GM18519 (cell line): ENCODE data around the gene CCDC71L.
"Not testable (repeated sequence)": the region's sequence is repeated elsewhere in the genome, so short reads cannot be mapped to it uniquely, and the experiment has no call there.

Source experiments
- ATAC-seq: cut with Tn5 transposase; IDR thresholded peaks from one replicate; pipeline ENCODE4 v1.9.1; 2021; ENCODE audit warnings: mild to moderate bottlenecking, moderate library complexity; ENCODE audit not compliant: unreplicated experiment, low FRiP score

The CCDC71L gene

GRCh38 chr7:106660862-106661720 is at the start of gene CCDC71L:
CCDC71L (minus strand) TSS chr7:106661158; CDS start chr7:106660896, 262 bp downstream.
- peak; percentile 40 for ATAC-seq

- not testable (repeated sequence) for ATAC-seq
These were observed 48.6 kb upstream of the CCDC71L start for GRCh38 chr7:106709604-106710003.

- no peak for ATAC-seq
These were observed 43.3 kb upstream of the CCDC71L start for GRCh38 chr7:106704000-106704840.

GRCh38 chr7:106693677-106694353 is 32.9 kb upstream of the CCDC71L start:
- no peak for ATAC-seq

DNA sequence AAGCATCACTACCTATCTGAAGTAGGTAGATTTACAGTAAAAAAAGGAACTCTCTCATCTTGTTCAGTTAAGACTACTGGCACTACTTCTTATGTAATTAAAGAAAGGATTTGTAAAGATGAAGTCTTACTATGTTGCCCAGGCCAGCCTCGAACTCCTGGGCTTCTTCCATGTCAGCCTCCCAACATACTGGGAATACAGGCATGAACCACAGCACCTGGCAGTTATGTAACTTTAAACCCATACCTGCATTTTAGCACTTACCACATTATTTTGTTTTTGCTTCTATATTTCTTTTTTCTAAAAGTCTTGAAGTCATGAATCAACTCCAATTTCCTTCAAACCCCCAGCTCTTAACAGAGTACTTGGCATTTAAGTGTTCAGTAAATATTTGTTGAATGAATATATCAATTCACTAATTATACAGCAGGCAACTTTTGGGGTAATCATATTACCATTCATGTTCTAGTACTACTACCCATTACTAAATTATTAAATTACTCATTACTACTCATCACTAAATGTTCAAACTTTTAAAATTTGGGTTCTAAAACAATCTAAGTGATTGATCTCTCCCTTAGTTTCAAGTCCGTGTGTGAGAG is 31.6 kb upstream of the CCDC71L start:
- no peak for ATAC-seq

- ATAC-seq: not testable (repeated sequence)
These were observed 27.2 kb upstream of the CCDC71L start for GRCh38 chr7:106688161-106688560.

GRCh38 chr7:106683941-106684340 is 23.0 kb upstream of the CCDC71L start:
- no peak for ATAC-seq

DNA sequence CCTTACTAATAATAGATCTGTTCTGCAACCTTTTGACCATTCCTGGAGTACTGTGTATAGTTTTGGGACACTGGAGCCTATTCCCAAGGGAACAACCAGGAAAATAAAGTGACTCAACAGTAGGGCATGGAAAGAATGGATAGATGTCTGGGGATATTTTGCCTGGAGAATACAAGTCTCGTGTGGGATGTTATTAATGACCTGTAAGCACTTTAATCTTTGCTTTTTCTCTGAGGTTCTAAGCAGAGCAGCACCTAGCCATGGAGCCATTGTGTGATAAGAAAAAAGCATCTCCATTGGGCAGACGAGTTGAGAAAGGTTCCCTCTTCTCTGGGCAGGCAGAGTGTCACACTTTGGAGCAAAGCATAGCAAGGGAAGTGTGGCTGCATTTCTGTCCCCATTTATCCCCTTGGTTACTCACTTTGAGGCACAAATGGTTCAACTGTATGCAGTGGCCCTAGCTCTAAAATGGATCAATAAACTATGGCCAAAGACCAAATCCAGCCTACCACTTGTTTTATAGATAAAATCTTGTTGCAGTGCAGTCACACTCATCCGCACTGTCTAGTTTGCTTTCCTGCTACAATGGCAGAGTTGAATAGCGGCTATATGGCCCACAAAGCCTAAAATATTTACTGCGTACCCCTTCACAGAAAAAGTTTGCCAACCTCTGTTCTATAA is 21.0 kb upstream of the CCDC71L start:
- ATAC-seq: no peak

- ATAC-seq: no peak
These were observed 18.4 kb upstream of the CCDC71L start for GRCh38 chr7:106679153-106679931.

DNA sequence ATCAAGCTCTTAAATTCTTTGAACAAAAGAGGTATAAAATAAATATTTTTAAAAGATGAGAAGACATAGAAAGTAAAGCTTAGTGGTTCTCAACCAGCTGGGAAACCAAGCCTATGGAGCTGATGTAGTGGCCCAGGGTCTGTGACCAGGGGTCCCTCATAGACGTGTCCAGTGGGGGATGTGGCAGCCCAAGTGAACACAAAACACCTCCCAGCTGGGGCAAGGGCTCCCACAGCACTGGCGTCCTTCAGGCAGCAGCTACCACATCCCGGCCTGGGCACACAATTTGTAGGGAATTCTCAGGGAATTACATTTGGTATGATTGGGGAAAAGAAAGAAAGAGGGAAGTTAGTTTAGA is 17.8 kb upstream of the CCDC71L start:
- no peak for ATAC-seq

DNA sequence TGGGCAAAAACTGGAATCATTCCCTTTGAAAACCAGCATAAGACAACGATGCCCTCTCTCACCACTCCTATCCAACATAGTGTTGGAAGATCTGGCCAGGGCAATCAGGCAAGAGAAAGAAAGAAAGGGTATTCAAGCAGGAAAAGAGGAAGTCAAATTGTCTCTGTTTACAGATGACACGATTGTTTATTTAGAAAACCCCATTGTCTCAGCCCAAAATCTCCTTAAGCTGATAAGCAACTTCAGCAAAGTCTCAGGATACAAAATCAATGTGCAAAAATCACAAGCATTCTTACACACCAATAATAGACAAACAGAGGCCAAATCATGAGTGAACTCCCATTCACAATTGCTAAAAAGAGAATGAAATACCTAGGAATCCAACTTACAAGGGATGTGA is 15.5 kb upstream of the CCDC71L start:
- ATAC-seq: not testable (repeated sequence)

DNA sequence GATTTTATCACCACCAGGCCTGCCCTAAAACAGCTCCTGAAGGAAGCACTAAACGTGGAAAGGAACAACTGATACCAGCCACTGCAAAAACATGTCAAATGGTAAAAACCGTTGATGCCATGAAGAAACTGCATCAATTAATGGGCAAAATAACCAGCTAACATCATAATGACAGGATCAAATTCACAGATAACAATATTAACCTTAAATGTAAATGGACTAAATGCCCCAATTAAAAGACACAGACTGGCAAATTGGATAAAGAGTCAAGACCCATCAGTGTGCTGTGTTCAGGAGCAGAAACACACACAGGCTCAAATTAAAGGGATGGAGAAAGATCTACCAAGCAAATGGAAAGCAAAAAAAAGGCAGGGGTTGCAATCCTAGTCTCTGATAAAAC is 12.7 kb upstream of the CCDC71L start:
- ATAC-seq: not testable (repeated sequence)

- ATAC-seq: not testable (repeated sequence)
These were observed 11.0 kb upstream of the CCDC71L start for GRCh38 chr7:106671930-106672329.

DNA sequence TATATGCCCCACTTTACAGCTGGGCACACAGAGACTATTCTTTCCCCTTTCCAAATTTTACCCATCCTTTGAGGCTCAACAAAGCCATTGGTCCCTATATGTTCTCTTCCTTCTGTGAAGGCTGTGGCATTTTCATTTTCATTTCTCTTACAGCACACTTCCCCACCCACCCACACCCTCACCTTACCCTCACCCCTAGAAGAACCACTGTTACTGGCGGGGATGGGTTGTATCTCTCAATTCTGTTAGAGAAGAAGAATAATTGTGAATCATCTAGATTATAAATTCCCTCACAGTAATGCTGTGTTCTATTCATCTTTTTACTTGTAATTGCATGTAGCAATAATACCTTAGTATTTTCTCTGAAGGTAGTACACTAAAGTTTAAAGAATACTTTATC is 10.2 kb upstream of the CCDC71L start:
- no peak for ATAC-seq

DNA sequence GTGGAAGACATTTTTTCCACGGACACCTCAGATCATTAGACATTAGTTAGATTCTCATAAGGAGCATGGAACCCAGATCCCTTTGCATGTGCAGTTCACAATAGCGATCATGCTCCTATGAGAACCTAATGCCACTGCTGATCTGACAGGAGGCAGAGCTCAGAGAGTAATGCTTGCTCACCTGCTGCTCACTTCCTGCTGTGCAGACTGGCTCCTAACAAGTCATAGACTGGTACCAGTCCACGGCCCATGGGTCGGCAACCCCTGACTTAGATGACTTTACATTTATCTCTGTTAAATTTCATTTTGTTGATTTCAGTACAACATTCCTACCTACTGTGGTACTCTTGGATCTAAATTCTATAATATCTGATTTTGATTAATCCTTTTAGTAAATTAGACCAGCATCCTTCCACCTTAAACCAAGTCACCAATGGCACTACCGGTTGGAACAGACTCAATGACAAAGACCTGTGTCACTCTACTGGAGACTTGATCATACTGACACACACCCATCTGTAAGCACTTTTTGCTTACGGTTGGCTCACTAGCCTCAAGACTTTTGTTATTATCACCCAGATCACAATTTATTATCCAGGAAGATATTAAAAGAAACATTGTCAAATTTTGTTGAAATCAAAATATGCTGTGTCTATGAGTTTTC is 8.0 kb upstream of the CCDC71L start:
- no peak for ATAC-seq

GRCh38 chr7:106666353-106666752 is 5.4 kb upstream of the CCDC71L start:
- ATAC-seq: no peak

GRCh38 chr7:106664343-106664742 is 3.4 kb upstream of the CCDC71L start:
- no peak for ATAC-seq

- ATAC-seq: peak; percentile 58
These were observed 746 bp downstream of the CCDC71L start for GRCh38 chr7:106659963-106660861.
